ENCODE data around the gene BID. TPM values are rescaled to one million over a fixed set of nuclear protein-coding genes. Genes with fewer than 3 reads are reported as not detected.
A peak's percentile ranks its signal among the peaks of the same experiment; 100 is the strongest.

The BID gene
- total RNA-seq, 1 donor from 2014 or later, result 16.6 TPM

GRCh38 chr22:17770180-17771077, 3.8 kb downstream of the BID start:
- Histone ChIP-seq H2AFZ (replicated peaks) (no peak overlapping the region), H3F3A (ENCODE audit: low read depth) (peaks cover 10% of the 10 kb centered on the region), H3K36me3 (no peaks in the 10 kb centered on the region), H3K4me2 (no peak overlapping the region), H3K79me2 (ENCODE audit: low read depth) (peaks cover 8% of the 10 kb centered on the region), H3K4me1 (peaks cover 19% of the 10 kb centered on the region), H4K20me1 (ENCODE audit: low read depth) (no peaks in the 10 kb centered on the region), H3K9me3 (ENCODE audit: low read depth) (no peaks in the 10 kb centered on the region), H3K27ac (no peak overlapping the region), H3K9ac (no peak overlapping the region), H3K27me3 (no peaks in the 10 kb centered on the region), H3K4me3 (no peak overlapping the region)
- H3K27me3 Mint-ChIP-seq (ENCODE audit: insufficient read depth, low read depth), result peaks cover 6% of the 10 kb centered on the region
- H3K27ac Mint-ChIP-seq, result peak overlapping the region; percentile 11
- H3K4me1 Mint-ChIP-seq, result peaks cover 27% of the 10 kb centered on the region
- H3K4me3 Mint-ChIP-seq, result no peak overlapping the region
- DNase-seq (ENCODE audit: low spot score), result no peak
- TF ChIP-seq EZH2 (IDR thresholded peaks at IDR 0.05) (no peak), EZH2phosphoT487 (IDR thresholded peaks at IDR 0.05) (no peak)
- H3K36me3 Mint-ChIP-seq, result no peaks in the 10 kb centered on the region
- no peaks in the 10 kb centered on the region for H3K9me3 Mint-ChIP-seq

GRCh38 chr22:17769716-17770082, 4.6 kb downstream of the BID start:
- no peak overlapping the region for H3K9ac ChIP-seq
- DNase-seq (ENCODE audit: low spot score), result no peak
- H3K79me2 ChIP-seq (ENCODE audit: low read depth), result peaks cover 8% of the 10 kb centered on the region
- Mint-ChIP-seq H3K9me3 (no peaks in the 10 kb centered on the region), H3K4me3 (no peak overlapping the region), H3K4me1 (peaks cover 22% of the 10 kb centered on the region), H3K27ac (no peak overlapping the region), H3K36me3 (no peaks in the 10 kb centered on the region), H3K27me3 (ENCODE audit: insufficient read depth, low read depth) (peaks cover 6% of the 10 kb centered on the region)
- H3F3A ChIP-seq (ENCODE audit: low read depth), result peaks cover 3% of the 10 kb centered on the region
- H3K27me3 ChIP-seq, result no peaks in the 10 kb centered on the region
- TF ChIP-seq CTCF (IDR thresholded peaks at IDR 0.05) (no peak), EZH2phosphoT487 (IDR thresholded peaks at IDR 0.05) (no peak), EZH2 (IDR thresholded peaks at IDR 0.05) (no peak)
- peaks cover 11% of the 10 kb centered on the region for H3K4me1 ChIP-seq
- H4K20me1 ChIP-seq (ENCODE audit: low read depth), result no peaks in the 10 kb centered on the region
- no peaks in the 10 kb centered on the region for H3K36me3 ChIP-seq
- no peak overlapping the region for H3K4me2 ChIP-seq
- H3K9me3 ChIP-seq (ENCODE audit: low read depth), result no peaks in the 10 kb centered on the region
- no peak overlapping the region for H3K4me3 ChIP-seq
- H3K27ac ChIP-seq, result no peak overlapping the region
- H2AFZ ChIP-seq (replicated peaks), result no peak overlapping the region

DNA sequence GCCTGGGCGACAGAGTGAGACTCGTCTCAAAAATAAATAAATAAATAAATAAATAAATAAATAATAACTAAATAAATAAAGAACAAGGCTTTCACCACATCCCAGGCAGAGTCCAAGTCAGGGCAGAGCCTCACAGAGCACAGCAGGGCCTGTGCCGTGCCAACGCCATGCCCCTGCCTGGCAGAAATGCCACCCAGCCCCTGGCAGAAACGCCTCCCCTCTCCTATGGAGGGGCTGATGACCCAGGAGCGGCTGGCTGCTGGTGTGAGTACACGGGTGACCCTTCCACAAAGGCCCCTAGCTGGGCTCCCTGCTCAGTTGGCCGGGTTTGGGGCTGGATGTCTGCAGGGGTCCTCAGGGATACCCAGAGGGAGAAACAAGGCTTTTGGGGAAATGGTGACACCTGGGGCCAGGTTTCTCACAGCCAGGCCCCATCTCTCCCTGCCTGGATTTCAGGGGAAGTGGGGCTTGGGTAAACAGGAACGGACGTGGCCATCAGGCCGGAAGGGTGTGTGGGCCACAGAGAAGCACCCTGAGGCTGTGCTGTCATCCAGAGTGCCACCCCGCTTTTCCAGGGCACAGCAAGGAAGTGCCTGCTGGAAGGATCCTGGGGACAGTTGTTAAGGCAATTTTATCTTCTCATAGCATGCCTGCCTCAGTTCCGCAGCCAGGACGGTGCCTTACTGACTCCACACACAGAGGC, 5.1 kb downstream of the BID start:
- no peak overlapping the region for H2AFZ ChIP-seq (replicated peaks)
- H3F3A ChIP-seq (ENCODE audit: low read depth), result no peaks in the 10 kb centered on the region
- no peak for DNase-seq (ENCODE audit: low spot score)
- TF ChIP-seq EZH2phosphoT487 (IDR thresholded peaks at IDR 0.05), result no peak
- no peak for TF ChIP-seq EZH2 (IDR thresholded peaks at IDR 0.05)
- TF ChIP-seq CTCF (IDR thresholded peaks at IDR 0.05), result no peak
- Mint-ChIP-seq H3K4me1 (peaks cover 26% of the 10 kb centered on the region), H3K4me3 (no peak overlapping the region), H3K27me3 (ENCODE audit: insufficient read depth, low read depth) (peaks cover 6% of the 10 kb centered on the region), H3K9me3 (no peaks in the 10 kb centered on the region), H3K27ac (no peak overlapping the region), H3K36me3 (no peaks in the 10 kb centered on the region)
- peaks cover 9% of the 10 kb centered on the region for H3K4me1 ChIP-seq
- no peaks in the 10 kb centered on the region for H3K36me3 ChIP-seq
- no peak overlapping the region for H3K4me3 ChIP-seq
- no peak overlapping the region for H3K27ac ChIP-seq
- H3K79me2 ChIP-seq (ENCODE audit: low read depth), result peaks cover 8% of the 10 kb centered on the region
- no peaks in the 10 kb centered on the region for H3K27me3 ChIP-seq
- no peak overlapping the region for H3K4me2 ChIP-seq
- no peaks in the 10 kb centered on the region for H4K20me1 ChIP-seq (ENCODE audit: low read depth)
- H3K9ac ChIP-seq, result no peak overlapping the region
- no peaks in the 10 kb centered on the region for H3K9me3 ChIP-seq (ENCODE audit: low read depth)

All from neural progenitor cell (in vitro differentiated cells).